Measurements from ENCODE around the gene SNAP47. TPM values are rescaled to one million over a fixed set of nuclear protein-coding genes. Genes with fewer than 3 reads are reported as not detected.

Gene SNAP47
- total and polyA plus RNA-seq, 2 of the 4 experiments (the other 2 are of a cell fraction): 39.4 to 72.9 TPM

DNA sequence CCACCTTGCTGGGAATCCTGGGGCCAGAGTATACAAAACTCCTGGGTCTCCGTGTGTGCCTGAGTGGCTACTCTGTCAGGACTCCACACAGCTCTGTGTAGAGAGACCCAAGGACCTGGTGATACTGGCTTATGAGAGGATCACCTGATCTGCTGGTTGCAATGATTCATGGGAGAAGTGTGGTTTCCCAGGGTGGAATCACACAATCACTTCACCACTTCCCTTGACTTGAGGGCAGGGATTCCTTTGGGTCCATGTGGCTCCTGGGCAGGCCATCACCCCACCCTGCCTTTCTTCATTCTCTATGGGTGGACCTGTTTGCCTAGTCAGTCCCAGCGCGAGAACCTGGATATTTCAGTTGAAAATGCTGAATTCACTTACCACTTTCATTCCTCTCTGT lies 93.6 kb downstream of the SNAP47 start:
- Histone ChIP-seq H2BK5ac (ENCODE audit: low read depth, low read length, poor library complexity, severe bottlenecking) (no peak overlapping the region), H3K56ac (ENCODE audit: extremely low read depth, insufficient read depth, low read length) (no peak overlapping the region), H3K9me3 (ENCODE audit: control insufficient read depth, insufficient read depth, low read length) (no peaks in the 10 kb centered on the region), H3K4me1 (ENCODE audit: control insufficient read depth, insufficient read depth, low read length) (no peaks in the 10 kb centered on the region), H4K91ac (ENCODE audit: insufficient read depth, low read depth, low read length) (no peak overlapping the region), H3K36me3 (ENCODE audit: control insufficient read depth, insufficient read depth, low read length) (no peaks in the 10 kb centered on the region), H4K20me1 (ENCODE audit: insufficient read depth, low read length) (no peaks in the 10 kb centered on the region), H2AK9ac (replicated peaks; ENCODE audit: low read depth, low read length, poor library complexity) (peak overlapping the region; percentile 28), H3K9me1 (ENCODE audit: insufficient read depth, low read length) (no peaks in the 10 kb centered on the region), H4K5ac (ENCODE audit: low read depth, low read length) (no peak overlapping the region), H3K18ac (ENCODE audit: low read depth, low read length) (no peak overlapping the region), H2AFZ (replicated peaks; ENCODE audit: low read length, poor library complexity) (no peak overlapping the region), H3K27me3 (ENCODE audit: control insufficient read depth, insufficient read depth, low read length) (no peaks in the 10 kb centered on the region), H2BK15ac (ENCODE audit: low read depth, low read length) (no peak overlapping the region), H3K27ac (ENCODE audit: insufficient read depth, low read length) (no peak overlapping the region), H3K9ac (ENCODE audit: low read depth, low read length) (no peak overlapping the region), H3K4me2 (ENCODE audit: low read depth, low read length) (no peak overlapping the region), H3K14ac (replicated peaks; ENCODE audit: low read depth, low read length) (no peak overlapping the region), H2BK20ac (ENCODE audit: low read depth, low read length) (no peak overlapping the region), H3K4me3 (ENCODE audit: insufficient read depth, low read depth, low read length) (no peak overlapping the region), H2AK5ac (ENCODE audit: low read depth, low read length) (no peak overlapping the region), H3K79me1 (ENCODE audit: low read depth in 1 of 2, low read length in 2 of 2) (no peaks in the 10 kb centered on the region), H2BK120ac (ENCODE audit: low read depth, low read length) (no peak overlapping the region), H3K4ac (ENCODE audit: low read depth, low read length) (no peak overlapping the region), H4K8ac (ENCODE audit: low read depth in 2 of 2, low read length in 2 of 2) (no peak overlapping the region), H3K23ac (ENCODE audit: low read depth, low read length) (no peak overlapping the region)
- ChIA-PET POLR2A (ENCODE audit: unreplicated experiment) (no interaction called here), CTCF (no interaction called here)
- intact Hi-C loops (cut with micrococcal nuclease): no loop called here
- dilution Hi-C loops (cut with HindIII; ENCODE audit: low sequenced_read_pairs, unreplicated experiment): no loop called here
- BruUV-seq (replicated peaks): no TSS peak
- DNase-seq: no peak
- in situ Hi-C loops (cut with MboI; ENCODE audit: low sequenced_read_pairs): no loop called here
- TF ChIP-seq CEBPB (IDR thresholded peaks at IDR 0.05; ENCODE audit: low read depth, low read length) (no peak), RAD21 (IDR thresholded peaks at IDR 0.05; ENCODE audit: low read length) (no peak), MAZ (IDR thresholded peaks at IDR 0.05; ENCODE audit: borderline replicate concordance, low read depth, low read length) (no peak), SMC3 (IDR thresholded peaks at IDR 0.05; ENCODE audit: low read depth, low read length) (no peak), FOS (IDR thresholded peaks at IDR 0.05; ENCODE audit: low read depth, low read length) (no peak), CHD1 (IDR thresholded peaks at IDR 0.05; ENCODE audit: low read depth, low read length) (no peak), BHLHE40 (IDR thresholded peaks at IDR 0.05; ENCODE audit: low read depth, low read length) (no peak), MAFK (IDR thresholded peaks at IDR 0.05; ENCODE audit: low read depth, low read length) (no peak)
- TF ChIP-seq, protein P1, sequence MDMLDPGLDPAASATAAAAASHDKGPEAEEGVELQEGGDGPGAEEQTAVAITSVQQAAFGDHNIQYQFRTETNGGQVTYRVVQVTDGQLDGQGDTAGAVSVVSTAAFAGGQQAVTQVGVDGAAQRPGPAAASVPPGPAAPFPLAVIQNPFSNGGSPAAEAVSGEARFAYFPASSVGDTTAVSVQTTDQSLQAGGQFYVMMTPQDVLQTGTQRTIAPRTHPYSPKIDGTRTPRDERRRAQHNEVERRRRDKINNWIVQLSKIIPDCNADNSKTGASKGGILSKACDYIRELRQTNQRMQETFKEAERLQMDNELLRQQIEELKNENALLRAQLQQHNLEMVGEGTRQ (IDR thresholded peaks at IDR 0.05; ENCODE audit: low read depth, low read length): no peak
- 67% methylated on average over 2 of the region's 3 CpGs; no CpG with 5 or more reads in 1 of the 2 experiments for WGBS, 2 experiments (ENCODE audit: extremely low coverage in 2 of 2, insufficient read length in 1 of 2)
- ATAC-seq (ENCODE audit: low read depth): no peak

Other genes with a start within 250 kb of the SNAP47 start
- 4.8 and 6.7 TPM in 2 replicates for gene ZNF678, start 171.9 kb upstream of the SNAP47 start, total RNA-seq (2012; rRNA removed)
- gene ZNF678, start 171.9 kb upstream of the SNAP47 start, polyA plus RNA-seq (2012; rRNA removed): 0.69 and 1.3 TPM in 2 replicates
- gene JMJD4, start 133 bp upstream of the SNAP47 start, total RNA-seq (2012; rRNA removed): 26.7 and 28.5 TPM in 2 replicates
- gene JMJD4, start 133 bp upstream of the SNAP47 start, polyA plus RNA-seq (2012; rRNA removed): 23.5 and 24.6 TPM in 2 replicates
- gene PRSS38, start 80.2 kb downstream of the SNAP47 start, total RNA-seq (2012; rRNA removed): not detected in 2 replicates
- not detected in 2 replicates for gene PRSS38, start 80.2 kb downstream of the SNAP47 start, polyA plus RNA-seq (2012; rRNA removed)
- 0.18 and 0.28 TPM in 2 replicates for gene WNT9A, start 212.5 kb downstream of the SNAP47 start, total RNA-seq (2012; rRNA removed)
- 0.36 and 0.42 TPM in 2 replicates for gene WNT9A, start 212.5 kb downstream of the SNAP47 start, polyA plus RNA-seq (2012; rRNA removed)

Measured in IMR-90 (cell line).